HEK293 (cell line): ENCODE results near the gene EFCAB8.

Experiments used
- PRDM1 ChIP-seq: fragments of 450-650 bp; formaldehyde crosslinking; IDR thresholded peaks from 2 replicates; pipeline ENCODE4; 2016; ENCODE audit warnings: missing biosample characterization, missing genetic modification characterization
- ZNF10 ChIP-seq: fragments of 450-650 bp; formaldehyde crosslinking; IDR thresholded peaks from 2 replicates; pipeline ENCODE4 v1.5.1; 2017; ENCODE audit warnings: missing biosample characterization, missing genetic modification characterization
- ZNF155 ChIP-seq: fragments of 450-650 bp; formaldehyde crosslinking; IDR thresholded peaks from 2 replicates; pipeline ENCODE4 v1.5.1; 2016; ENCODE audit warnings: missing biosample characterization, missing genetic modification characterization
- ZNF423 ChIP-seq: fragments of 450-650 bp; formaldehyde crosslinking; IDR thresholded peaks from 2 replicates; pipeline ENCODE4 v1.5.1; 2016; ENCODE audit warnings: missing biosample characterization, missing genetic modification characterization
- ZNF600 ChIP-seq: fragments of 450-650 bp; formaldehyde crosslinking; IDR thresholded peaks from 2 replicates; pipeline ENCODE4 v1.5.1; 2016; ENCODE audit warnings: missing biosample characterization, missing genetic modification characterization
- ZNF670 ChIP-seq: fragments of 450-650 bp; formaldehyde crosslinking; IDR thresholded peaks from 2 replicates; pipeline ENCODE4 v1.5.1; 2016; ENCODE audit warnings: missing biosample characterization, missing genetic modification characterization, low read depth
- ZNF791 ChIP-seq: fragments of 450-650 bp; formaldehyde crosslinking; IDR thresholded peaks from 2 replicates; pipeline ENCODE4 v1.5.1; 2016; ENCODE audit warnings: missing biosample characterization, missing genetic modification characterization
- TF ChIP-seq, protein P1 (sequence below): fragments of 450-650 bp; formaldehyde crosslinking; IDR thresholded peaks from 2 replicates; pipeline ENCODE4 v1.5.1; 2016; ENCODE audit warnings: missing biosample characterization, missing genetic modification characterization, low read depth
- TF ChIP-seq, protein P2 (sequence below): fragments of 450-650 bp; formaldehyde crosslinking; IDR thresholded peaks from 2 replicates; pipeline ENCODE4 v1.5.1; 2016; ENCODE audit warnings: missing biosample characterization, missing genetic modification characterization
- TF ChIP-seq, protein P3 (sequence below): fragments of 450-650 bp; formaldehyde crosslinking; IDR thresholded peaks from 2 replicates; pipeline ENCODE4 v1.5.1; 2016; ENCODE audit warnings: missing biosample characterization, missing genetic modification characterization, borderline replicate concordance
- TF ChIP-seq, protein P4 (sequence below): fragments of 450-650 bp; formaldehyde crosslinking; IDR thresholded peaks from 2 replicates; pipeline ENCODE4 v1.5.1; 2016; ENCODE audit warnings: missing biosample characterization, missing genetic modification characterization

DNA sequence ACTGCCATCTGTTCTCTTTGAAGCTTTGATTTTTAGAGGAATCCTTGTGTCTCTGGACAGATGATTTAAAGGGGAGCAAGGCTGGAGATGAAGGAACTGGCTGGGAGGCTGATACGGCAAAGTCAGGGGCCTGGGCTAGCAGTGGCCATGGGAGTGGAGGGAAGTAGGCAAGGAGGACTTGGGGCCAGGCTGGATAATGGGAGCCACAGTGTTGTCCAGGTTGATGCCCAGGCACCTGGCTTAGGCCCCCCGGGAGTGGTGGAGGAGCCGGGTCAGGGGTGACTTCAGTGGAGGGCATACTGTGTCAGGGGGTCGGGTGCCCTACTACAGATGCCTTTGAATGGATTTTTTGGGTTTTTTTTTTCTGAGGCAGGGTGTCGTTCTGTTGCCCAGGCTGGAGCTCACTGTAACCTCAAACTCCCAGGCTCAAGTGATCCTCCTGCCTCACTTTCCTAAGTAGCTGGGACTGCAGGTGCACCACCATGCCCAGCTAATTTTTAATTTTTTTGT lies 45.0 kb downstream of the EFCAB8 start:
- TF ChIP-seq, protein P1, sequence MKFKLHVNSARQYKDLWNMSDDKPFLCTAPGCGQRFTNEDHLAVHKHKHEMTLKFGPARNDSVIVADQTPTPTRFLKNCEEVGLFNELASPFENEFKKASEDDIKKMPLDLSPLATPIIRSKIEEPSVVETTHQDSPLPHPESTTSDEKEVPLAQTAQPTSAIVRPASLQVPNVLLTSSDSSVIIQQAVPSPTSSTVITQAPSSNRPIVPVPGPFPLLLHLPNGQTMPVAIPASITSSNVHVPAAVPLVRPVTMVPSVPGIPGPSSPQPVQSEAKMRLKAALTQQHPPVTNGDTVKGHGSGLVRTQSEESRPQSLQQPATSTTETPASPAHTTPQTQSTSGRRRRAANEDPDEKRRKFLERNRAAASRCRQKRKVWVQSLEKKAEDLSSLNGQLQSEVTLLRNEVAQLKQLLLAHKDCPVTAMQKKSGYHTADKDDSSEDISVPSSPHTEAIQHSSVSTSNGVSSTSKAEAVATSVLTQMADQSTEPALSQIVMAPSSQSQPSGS, result no peak
- TF ChIP-seq, protein P2, sequence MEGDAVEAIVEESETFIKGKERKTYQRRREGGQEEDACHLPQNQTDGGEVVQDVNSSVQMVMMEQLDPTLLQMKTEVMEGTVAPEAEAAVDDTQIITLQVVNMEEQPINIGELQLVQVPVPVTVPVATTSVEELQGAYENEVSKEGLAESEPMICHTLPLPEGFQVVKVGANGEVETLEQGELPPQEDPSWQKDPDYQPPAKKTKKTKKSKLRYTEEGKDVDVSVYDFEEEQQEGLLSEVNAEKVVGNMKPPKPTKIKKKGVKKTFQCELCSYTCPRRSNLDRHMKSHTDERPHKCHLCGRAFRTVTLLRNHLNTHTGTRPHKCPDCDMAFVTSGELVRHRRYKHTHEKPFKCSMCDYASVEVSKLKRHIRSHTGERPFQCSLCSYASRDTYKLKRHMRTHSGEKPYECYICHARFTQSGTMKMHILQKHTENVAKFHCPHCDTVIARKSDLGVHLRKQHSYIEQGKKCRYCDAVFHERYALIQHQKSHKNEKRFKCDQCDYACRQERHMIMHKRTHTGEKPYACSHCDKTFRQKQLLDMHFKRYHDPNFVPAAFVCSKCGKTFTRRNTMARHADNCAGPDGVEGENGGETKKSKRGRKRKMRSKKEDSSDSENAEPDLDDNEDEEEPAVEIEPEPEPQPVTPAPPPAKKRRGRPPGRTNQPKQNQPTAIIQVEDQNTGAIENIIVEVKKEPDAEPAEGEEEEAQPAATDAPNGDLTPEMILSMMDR (tag by site-specific recombination), result no peak
- no peak for TF ChIP-seq ZNF670
- TF ChIP-seq ZNF155 (tag by site-specific recombination), result no peak
- no peak for TF ChIP-seq ZNF423 (tag by site-specific recombination)
- TF ChIP-seq, protein P3, sequence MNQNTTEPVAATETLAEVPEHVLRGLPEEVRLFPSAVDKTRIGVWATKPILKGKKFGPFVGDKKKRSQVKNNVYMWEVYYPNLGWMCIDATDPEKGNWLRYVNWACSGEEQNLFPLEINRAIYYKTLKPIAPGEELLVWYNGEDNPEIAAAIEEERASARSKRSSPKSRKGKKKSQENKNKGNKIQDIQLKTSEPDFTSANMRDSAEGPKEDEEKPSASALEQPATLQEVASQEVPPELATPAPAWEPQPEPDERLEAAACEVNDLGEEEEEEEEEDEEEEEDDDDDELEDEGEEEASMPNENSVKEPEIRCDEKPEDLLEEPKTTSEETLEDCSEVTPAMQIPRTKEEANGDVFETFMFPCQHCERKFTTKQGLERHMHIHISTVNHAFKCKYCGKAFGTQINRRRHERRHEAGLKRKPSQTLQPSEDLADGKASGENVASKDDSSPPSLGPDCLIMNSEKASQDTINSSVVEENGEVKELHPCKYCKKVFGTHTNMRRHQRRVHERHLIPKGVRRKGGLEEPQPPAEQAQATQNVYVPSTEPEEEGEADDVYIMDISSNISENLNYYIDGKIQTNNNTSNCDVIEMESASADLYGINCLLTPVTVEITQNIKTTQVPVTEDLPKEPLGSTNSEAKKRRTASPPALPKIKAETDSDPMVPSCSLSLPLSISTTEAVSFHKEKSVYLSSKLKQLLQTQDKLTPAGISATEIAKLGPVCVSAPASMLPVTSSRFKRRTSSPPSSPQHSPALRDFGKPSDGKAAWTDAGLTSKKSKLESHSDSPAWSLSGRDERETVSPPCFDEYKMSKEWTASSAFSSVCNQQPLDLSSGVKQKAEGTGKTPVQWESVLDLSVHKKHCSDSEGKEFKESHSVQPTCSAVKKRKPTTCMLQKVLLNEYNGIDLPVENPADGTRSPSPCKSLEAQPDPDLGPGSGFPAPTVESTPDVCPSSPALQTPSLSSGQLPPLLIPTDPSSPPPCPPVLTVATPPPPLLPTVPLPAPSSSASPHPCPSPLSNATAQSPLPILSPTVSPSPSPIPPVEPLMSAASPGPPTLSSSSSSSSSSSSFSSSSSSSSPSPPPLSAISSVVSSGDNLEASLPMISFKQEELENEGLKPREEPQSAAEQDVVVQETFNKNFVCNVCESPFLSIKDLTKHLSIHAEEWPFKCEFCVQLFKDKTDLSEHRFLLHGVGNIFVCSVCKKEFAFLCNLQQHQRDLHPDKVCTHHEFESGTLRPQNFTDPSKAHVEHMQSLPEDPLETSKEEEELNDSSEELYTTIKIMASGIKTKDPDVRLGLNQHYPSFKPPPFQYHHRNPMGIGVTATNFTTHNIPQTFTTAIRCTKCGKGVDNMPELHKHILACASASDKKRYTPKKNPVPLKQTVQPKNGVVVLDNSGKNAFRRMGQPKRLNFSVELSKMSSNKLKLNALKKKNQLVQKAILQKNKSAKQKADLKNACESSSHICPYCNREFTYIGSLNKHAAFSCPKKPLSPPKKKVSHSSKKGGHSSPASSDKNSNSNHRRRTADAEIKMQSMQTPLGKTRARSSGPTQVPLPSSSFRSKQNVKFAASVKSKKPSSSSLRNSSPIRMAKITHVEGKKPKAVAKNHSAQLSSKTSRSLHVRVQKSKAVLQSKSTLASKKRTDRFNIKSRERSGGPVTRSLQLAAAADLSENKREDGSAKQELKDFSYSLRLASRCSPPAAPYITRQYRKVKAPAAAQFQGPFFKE, result no peak
- TF ChIP-seq PRDM1, result no peak
- TF ChIP-seq ZNF791 (tag by site-specific recombination), result no peak
- no peak for TF ChIP-seq ZNF10 (tag by site-specific recombination)
- TF ChIP-seq ZNF600 (tag by site-specific recombination), result no peak
- TF ChIP-seq, protein P4, sequence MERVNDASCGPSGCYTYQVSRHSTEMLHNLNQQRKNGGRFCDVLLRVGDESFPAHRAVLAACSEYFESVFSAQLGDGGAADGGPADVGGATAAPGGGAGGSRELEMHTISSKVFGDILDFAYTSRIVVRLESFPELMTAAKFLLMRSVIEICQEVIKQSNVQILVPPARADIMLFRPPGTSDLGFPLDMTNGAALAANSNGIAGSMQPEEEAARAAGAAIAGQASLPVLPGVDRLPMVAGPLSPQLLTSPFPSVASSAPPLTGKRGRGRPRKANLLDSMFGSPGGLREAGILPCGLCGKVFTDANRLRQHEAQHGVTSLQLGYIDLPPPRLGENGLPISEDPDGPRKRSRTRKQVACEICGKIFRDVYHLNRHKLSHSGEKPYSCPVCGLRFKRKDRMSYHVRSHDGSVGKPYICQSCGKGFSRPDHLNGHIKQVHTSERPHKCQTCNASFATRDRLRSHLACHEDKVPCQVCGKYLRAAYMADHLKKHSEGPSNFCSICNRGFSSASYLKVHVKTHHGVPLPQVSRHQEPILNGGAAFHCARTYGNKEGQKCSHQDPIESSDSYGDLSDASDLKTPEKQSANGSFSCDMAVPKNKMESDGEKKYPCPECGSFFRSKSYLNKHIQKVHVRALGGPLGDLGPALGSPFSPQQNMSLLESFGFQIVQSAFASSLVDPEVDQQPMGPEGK (tag by site-specific recombination), result no peak
